Measurements from ENCODE around the gene TNNT2.

Gene TNNT2

GRCh38 chr1:201360901-201361651 is 16.4 kb downstream of the TNNT2 start:
- no peak for DNase-seq
- intact Hi-C loops (cut with DNase I): no loop called here

DNA sequence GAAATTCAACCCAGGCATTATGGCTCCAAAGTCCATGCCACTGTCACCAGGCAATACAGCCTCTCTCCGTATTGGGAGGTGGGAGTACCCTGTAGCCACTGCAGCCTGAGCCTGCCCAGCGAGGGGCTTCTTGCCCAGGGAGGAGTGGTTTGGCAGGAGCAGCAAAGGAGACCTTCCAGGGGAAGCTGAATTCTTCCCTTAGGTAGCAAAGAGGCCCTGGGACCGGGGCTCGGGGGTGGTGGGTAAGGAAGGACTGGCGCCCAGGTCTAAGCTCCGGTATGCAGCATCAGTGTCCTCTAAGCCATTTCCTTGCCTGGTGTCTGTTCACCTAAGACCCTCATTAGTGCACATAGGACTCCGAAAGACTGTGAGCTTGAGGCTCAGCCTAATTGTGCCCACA is 17.0 kb downstream of the TNNT2 start:
- intact Hi-C loops (cut with DNase I): no loop called here
- DNase-seq: no peak

GRCh38 chr1:201359873-201360210 is 17.6 kb downstream of the TNNT2 start:
- intact Hi-C loops (cut with DNase I): no loop called here

DNA sequence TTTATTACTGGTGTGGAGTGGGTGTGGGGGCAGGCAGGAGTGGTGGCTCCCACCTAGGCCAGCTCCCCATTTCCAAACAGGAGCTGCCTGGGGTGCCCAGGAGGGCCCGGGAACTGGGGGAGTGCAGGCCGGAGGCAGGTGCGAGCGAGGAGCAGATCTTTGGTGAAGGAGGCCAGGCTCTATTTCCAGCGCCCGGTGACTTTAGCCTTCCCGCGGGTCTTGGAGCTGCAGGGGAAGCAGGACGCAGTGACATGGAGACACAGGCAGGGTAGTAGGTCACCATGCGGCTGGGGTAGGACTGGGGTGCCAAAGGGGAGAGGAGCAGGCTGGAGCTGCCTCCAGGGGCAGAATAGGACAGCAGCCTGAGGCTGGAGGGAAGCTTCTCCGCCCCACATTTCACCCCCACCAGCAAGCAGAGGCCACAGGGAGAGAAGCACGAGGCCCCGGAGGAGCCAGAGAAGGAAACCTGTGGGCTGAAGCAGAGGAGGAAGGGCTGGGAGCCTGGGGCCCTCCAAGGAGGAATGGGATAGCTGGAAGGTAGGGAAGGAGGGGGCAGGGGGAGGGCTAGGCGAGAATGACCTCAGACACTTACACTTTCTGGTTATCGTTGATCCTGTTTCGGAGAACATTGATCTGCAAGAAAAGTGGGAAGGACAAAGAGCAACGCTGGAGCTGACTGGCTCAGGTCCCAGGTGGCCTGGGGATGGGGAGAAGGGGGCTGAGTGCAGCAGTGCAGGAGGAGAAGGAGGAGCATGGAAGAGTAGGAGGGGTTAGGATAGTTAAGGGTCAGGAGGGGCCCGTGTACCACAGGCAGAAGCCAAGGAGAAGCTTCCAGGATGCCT is 18.2 kb downstream of the TNNT2 start:
- intact Hi-C loops (cut with DNase I): no loop called here
- no peak for DNase-seq

More at GRCh38 chr1:201359873-201360210, 17.6 kb downstream of the TNNT2 start:
- DNase-seq: no peak

DNA sequence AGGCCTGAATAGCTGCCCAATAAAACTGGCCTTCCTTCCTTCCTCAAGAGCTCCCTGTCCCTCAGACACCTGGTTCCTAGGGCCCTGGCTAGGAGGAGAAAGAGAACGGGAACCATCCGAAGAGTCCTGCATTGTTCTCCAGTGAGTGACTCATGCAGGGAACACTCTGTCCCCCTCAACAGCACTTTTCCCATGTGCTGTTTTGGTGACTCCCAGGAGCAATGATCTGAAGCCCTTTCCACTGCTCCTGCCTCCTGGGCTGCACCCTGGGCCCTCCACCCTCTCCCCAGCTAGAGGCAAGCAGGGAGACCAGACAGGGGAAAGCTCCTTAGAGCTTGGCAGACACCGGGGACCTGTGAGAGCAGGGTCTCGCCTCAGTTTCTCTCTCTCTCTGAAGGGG is 18.9 kb downstream of the TNNT2 start:
- intact Hi-C loops (cut with DNase I): no loop called here

GRCh38 chr1:201357636-201358348 is 19.7 kb downstream of the TNNT2 start:
- intact Hi-C loops (cut with DNase I): no loop called here
- DNase-seq: no peak

More for the DNA sequence above, 18.9 kb downstream of the TNNT2 start:
- DNase-seq: no peak

GRCh38 chr1:201357211-201357610 is 20.3 kb downstream of the TNNT2 start:
- intact Hi-C loops (cut with DNase I): no loop called here
- no peak for DNase-seq

DNA sequence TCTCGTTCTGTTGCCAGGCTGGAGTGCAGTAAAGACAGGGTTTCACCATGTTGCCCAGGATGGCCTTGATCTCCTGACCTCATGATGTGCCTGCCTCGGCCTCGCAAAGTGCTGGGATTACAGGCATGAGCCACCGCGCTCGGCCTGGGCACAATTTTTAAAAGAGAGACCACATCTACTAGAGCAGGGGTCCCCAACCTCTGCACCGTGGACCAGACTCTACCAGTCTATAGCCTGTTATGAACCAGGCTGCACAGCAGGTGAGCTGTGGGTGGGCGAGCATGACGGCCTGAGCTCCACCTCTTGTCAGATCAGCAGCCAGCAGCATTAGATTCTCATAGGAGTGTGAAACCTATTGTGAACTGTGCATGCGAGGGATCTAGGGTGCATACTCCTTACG is 20.8 kb downstream of the TNNT2 start:
- no peak for DNase-seq

DNA sequence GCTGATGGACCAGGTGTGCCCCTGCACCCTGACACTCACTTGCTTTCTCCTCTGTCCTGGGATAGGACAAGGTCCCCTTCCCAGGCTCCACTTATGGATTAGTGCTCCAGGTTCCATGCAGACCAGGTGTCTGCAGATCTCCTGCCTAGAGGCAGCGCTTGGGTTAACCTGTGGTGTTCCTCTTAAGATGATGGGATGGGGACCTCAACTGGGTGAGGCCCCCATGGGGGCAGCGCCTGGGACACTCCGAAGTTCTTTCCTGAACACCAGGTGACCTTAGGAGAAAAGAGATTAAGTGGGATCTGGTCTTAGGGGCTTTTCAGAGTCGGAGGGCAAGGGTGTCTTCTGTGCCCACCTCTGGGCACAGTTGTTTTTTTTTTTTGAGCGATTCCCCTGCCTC is 21.2 kb downstream of the TNNT2 start:
- DNase-seq: no peak
- intact Hi-C loops (cut with DNase I): no loop called here

More for the DNA sequence above, 20.8 kb downstream of the TNNT2 start:
- intact Hi-C loops (cut with DNase I): no loop called here

- intact Hi-C loops (cut with DNase I): no loop called here
- no peak for DNase-seq
Observed at GRCh38 chr1:201355471-201355870, 22.0 kb downstream of the TNNT2 start.

GRCh38 chr1:201354901-201355295 is 22.6 kb downstream of the TNNT2 start:
- intact Hi-C loops (cut with DNase I): no loop called here
- no peak for DNase-seq

DNA sequence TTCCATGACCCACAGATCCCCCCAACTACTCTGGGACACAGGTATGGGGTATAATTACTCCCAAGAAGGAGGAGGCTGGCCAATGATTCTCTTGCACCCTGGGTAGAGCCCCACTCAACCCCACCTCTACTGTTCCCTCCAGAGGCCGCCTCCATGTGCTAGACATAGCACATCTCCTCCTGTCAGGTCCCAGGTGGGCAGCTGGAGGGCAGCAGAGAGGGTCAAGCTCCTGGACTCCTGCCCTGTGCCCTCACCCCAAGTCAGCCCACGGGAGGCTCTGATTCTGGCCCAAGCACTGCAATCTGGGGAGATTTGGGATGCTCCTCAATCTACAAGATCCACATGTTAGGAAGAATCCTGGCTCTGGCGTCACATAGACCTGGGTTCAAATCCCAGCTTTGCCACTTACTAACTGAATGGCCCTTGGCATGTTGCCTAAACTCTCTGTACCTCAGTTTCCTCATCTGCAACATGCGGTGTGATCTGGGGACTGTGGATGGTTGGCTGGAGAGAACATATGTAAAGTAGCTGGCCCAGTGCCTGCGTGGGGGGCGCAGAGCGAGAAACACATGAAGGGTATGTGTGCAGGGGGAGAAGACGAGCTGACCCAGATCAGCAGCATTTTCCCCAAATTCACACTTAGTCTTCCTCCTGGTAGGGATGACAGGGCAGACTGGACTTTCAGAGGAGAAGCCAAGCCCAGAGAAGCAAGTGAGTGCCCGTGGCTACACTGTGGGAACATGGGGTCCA is 23.2 kb downstream of the TNNT2 start:
- intact Hi-C loops (cut with DNase I): no loop called here
- no peak for DNase-seq

DNA sequence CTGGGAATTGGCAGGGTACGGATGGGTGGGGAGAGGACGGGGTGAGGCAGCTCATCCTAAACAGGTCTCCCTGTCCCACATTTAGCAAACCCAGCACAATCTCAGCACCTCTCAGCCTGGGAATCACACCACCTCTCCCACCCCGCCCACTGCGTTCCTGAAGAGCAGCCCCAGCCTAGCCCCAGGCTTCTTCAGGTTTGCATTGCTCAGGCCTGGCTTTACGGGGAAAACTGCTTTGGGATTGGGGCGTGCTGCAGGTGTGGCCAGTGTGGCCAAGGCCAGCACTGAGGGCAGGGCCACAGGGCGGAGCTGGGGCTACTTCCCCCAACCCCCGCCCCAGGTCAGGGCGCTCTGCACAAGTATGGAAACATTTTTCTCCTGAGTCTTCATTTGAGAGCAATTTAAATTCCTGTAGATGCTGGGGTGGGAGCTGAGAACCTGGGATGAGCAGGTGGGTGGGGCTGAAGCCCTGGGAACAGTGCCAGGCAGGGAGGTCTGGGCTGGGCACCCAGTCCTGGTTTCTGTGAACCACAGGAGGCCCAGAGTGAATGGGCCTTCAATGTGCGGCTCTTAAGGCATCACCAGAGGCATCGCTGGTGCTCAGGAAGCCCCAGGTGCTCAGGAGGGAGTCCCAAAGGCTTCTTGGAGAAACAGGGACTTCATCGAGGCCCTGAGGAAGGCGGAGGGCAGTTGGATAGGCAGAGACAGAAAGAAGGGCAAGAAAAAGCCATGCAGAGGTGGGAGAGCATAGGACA is 24.1 kb downstream of the TNNT2 start:
- intact Hi-C loops (cut with DNase I): no loop called here
- DNase-seq: no peak

DNA sequence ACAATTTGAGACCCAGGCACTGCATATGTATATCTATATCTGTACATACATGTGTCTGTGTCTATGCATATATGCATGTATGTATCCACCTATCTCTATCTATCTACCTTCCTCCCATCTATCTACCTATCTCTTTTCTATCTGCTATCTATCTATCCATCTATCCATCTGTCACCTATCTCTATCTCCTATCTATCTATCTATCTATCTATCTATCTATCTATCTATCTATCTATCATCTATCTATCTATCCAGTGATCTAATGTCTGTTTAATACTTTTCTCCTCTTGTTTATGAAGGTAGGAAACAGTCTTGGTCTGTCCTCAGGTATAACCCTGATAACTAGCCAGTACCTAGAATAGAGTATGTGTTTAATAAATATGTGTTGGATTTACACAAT is 25.9 kb downstream of the TNNT2 start:
- no peak for DNase-seq
- intact Hi-C loops (cut with DNase I): no loop called here

DNA sequence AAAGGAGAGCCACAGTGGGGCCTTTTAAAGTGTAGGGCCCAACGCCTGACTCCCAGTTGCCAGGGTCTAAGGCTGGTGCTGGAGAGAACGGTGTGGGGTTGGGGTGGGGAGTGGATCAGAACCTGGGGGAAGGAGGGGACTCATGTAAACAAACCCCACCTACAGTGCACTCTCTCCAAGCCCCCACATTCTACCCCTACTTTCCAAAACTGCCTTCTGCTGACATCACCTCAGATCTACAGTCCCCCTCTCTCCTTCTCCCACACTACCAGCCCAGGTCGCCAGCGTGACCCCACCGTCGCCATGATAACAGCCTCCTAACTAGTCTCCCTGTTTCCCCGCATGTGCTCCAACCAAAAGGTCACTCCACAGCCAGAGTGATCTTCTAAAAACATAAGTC is 26.6 kb downstream of the TNNT2 start:
- intact Hi-C loops (cut with DNase I): no loop called here
- no peak for DNase-seq

GRCh38 chr1:201350361-201350725 is 27.1 kb downstream of the TNNT2 start:
- intact Hi-C loops (cut with DNase I): no loop called here
- DNase-seq: no peak

DNA sequence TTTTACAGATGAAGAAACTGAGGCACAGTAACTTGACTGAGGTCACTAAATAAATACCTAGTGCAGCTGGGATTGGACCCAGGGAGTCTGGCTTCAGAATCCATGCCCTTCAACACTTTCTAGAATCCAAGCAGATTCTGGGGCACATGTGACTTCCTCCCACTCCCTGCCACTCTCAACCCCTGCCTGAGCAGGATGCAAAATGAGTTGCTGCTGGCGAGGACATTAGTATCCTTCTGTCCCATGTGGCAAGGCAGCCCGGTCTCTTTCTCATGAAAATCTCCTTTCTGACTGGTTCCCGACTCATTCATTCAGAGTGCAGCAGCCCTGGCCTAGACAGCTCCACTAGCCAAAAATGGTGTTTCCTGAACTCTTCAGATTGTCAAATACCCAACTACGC is 28.4 kb downstream of the TNNT2 start:
- DNase-seq: peak in 22 of 42 donors; percentile 3 to 68 (median 26)
- intact Hi-C loops (cut with DNase I): no loop called here

- DNase-seq: peak in 7 of 42 donors; percentile 7 to 57 (median 28)
- intact Hi-C loops (cut with DNase I): no loop called here
Observed at GRCh38 chr1:201348211-201348566, 29.3 kb downstream of the TNNT2 start.

Data from head of caudate nucleus (tissue), 42 donors.